Measurements from ENCODE around the gene HES3.

The HES3 gene

DNA sequence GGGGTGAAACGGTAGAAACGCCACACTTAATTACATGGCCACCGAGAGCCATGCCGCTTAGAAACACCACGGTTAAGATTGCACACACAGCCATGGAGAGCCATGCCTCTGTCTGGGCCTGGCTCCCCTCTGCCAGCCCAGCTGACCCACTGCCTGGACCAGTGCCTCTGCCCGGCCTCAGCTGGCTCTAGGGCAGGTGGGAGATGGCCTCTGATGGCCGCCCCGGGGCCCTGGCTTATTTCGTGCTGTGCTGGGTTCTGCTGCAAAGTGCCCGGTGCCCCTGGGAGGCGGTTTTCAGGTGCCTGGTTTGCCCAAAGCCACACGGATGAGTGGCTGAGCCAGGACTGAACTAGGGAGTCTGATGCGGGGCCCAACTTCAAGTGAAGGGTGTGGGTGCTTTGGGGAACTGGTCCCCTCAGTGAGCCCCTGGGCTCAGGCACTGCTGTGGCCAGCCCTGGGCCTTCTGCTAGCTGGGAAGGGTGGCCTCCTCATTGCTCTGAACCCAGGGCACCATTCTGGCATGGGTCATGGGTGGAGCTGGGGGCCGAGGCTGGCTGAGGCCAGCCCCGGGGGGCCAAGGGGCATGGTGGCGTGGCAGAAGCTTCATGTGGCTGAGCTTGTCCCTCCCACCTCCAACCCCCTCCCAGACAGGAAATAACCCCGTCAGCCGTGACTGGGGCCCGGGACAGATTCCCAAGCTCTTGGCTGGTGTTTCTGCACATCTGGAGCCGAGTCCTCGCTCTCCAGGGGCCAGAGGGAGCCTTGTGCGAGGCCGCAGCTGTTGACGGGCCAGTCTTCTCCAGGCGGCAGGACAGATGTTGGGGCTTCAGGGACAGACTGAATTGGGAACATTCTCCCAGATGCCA, 18.8 kb downstream of the HES3 start:
- no peak for DNase-seq (ENCODE audit: low read depth)

- no peak for DNase-seq (ENCODE audit: low read depth)
These were observed 19.7 kb downstream of the HES3 start for GRCh38 chr1:6263716-6264115.

DNA sequence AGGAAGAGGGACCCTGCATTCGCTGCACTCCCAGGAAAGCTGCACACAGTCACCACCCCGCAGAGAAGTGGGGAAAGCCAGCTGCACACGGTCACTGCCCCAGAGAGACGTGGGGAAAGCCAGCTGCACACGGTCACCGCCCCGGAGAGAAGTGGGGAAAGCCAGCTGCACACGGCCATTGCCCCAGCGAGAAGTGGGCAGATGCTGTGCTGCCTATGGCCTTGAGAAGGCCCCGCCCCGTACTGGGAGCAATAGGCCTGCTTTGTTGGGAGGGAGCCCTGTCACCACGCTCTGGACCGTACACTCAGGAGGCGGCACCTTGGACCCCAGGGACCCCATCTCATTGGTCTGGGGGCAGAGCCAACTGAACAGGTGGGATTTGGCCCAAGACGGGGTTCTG, 21.2 kb downstream of the HES3 start:
- no peak for DNase-seq (ENCODE audit: low read depth)

- DNase-seq (ENCODE audit: low read depth): no peak
These were observed 22.7 kb downstream of the HES3 start for GRCh38 chr1:6266641-6267040.

DNA sequence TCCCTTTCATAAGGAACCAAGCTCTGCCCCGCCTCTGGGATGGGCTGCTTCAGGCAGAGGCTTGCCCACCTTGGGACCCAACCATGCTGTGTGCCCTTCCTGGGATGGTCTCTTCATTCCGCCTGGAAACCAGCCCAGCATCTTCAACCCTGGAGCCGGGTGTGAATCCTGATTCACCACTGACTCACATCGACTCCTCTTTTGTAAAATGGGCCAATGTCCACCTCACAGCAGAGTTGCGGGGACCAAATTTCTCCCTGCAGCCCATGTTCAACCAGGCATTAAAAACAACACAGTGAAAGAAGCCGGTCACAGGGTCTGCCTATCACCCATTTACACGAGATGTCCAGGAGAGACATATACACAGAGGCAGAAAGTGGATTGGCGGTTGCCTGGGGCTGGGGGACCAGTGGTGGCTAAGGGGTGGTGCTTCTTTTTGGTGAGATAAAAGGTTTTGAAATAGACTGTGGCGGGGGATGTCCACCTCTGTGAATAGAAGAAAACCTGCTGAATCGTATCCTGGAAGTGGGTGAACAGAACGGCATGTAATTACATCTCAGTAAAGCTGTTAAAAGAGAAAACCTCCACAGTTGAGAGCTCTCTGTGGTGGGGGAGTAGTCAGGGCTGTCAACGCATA, 23.8 kb downstream of the HES3 start:
- DNase-seq (ENCODE audit: low read depth): no peak

GRCh38 chr1:6268415-6268814, 24.4 kb downstream of the HES3 start:
- DNase-seq (ENCODE audit: low read depth): no peak

DNA sequence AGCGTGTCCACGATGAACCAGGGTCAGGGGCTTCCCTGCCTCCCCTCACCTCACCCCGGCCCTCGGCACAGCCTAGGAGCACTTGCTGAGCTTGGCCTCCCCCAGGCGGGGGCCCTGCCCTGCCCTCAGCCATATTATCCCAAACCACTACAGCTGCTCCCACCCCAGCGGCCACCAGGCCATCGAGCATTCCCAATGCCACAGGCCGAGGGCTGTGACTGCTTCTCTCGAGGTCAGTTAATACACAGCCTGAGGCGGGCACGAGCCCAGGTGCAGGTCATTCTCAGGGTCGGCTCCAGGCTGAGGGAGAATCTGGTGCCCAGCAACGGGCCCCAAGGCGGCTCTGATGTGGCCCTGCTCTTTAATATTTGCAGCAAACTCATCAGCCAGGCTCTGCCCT, 25.3 kb downstream of the HES3 start:
- DNase-seq (ENCODE audit: low read depth): no peak

DNA sequence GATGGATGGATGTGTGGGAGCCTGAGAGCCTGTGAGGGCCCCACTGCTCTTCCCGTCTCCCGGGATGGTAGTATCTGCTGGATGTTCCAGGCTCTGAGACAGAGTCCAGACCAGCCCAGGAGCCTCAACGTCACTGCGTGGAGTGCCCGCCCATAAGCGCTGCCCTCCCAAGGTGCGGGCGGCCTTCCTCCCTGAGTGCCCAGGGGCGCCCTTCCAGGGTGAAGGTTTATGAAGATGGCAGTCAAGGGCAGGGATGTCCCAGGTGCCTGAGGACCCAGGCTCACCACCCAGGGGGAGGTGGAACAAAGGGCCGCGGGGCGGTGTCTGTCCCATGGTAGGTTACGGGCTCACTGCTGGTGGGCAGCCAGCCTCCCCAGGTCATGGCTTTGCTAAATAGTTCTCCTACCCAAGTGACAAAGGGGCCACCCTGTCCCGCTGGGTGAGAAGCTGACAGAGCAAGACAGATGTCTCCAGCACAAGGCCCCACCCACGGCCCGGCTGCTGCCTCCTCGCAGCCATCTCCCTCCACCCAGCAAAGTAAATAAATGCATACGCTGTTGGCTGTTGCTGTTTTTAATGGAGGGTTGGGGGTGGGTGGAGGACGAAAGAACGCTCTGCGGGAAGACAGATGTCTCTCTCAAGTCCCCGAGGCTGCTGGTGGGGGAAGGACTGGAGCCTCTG, 25.9 kb downstream of the HES3 start:
- DNase-seq (ENCODE audit: low read depth): no peak

DNA sequence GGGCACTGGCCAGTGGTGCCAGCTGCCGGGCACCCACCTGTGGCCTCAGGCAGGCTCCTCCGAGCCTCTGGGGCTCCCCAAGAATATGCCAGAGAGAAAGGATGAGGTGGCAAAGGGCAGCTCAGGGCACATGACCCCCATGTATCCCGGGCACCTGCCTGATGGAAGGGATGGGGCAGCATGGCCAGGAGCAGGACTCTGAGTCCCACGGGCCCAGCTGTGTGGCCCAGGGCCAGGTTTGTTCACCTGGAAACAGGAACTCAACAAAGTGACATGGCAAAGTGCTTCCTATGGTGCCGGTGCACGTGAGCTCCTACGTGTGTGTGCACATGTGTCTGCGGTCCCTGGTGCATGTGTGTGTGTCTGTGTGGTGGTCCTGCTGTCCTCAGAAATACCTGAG, 26.4 kb downstream of the HES3 start:
- DNase-seq (ENCODE audit: low read depth): no peak

GRCh38 chr1:6271006-6271405, 27.0 kb downstream of the HES3 start:
- DNase-seq (ENCODE audit: low read depth): no peak

DNA sequence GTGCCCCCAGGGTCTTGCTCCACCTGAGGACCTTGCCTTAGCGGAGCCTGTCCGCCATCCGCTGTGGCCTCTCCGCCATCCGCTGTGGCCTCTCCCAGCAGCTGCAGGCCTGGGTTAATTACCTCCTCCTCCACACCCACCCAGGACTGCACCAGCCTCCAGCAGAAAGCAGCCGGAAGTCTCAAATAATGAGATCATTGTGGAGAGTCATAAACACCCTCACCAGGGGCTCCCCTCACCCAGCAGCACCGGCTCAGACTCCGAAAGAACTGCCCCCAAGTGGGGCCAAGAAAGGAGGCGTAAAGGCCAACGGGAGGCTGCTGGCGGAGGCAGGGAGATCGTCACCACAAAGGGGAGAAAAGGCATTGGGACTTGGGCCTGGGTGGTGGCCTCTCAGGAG, 27.6 kb downstream of the HES3 start:
- DNase-seq (ENCODE audit: low read depth): no peak

DNA sequence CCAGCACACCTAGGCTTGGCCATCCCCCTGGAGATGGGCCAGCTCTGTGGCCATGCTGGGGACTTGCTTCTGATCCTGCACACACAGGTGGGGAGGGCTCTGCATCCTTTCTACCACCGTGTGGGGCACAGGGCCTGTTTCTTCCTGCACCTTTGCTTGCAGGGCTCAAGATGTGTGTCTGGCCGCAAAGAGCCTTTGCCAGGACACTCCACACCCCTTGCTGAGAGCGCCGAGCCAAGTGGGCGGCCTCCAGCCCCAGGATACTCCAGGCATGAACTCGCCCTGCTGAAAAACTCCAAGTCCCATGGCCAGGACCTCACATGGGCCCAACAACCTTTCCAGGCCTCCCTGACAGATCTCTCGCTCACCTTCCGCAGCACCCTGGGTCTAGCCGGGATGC, 28.5 kb downstream of the HES3 start:
- DNase-seq (ENCODE audit: low read depth): no peak

DNA sequence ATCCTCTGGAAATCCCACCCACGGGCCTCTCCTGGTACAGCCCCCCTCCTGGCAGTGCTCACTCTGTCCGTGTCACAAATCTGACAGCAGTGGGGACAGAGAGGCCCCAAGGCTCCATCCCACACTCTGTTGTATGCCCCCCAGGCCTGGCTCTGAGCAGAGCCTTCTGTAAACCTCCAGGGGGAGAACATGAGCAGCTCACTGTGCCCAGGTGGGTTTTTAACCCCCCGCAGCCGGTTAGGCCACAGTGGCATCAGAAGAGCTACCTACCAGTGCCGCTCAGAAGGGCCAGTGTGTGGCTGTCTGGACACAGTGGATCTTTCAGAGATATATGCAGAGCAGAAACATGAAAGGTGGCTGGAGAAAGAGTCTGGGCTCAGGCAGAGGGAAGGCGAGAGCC, 28.9 kb downstream of the HES3 start:
- no peak for DNase-seq (ENCODE audit: low read depth)

- DNase-seq (ENCODE audit: low read depth): no peak
These were observed 29.5 kb downstream of the HES3 start for GRCh38 chr1:6273380-6273891.

GRCh38 chr1:6274102-6274501, 30.1 kb downstream of the HES3 start:
- no peak for DNase-seq (ENCODE audit: low read depth)

DNA sequence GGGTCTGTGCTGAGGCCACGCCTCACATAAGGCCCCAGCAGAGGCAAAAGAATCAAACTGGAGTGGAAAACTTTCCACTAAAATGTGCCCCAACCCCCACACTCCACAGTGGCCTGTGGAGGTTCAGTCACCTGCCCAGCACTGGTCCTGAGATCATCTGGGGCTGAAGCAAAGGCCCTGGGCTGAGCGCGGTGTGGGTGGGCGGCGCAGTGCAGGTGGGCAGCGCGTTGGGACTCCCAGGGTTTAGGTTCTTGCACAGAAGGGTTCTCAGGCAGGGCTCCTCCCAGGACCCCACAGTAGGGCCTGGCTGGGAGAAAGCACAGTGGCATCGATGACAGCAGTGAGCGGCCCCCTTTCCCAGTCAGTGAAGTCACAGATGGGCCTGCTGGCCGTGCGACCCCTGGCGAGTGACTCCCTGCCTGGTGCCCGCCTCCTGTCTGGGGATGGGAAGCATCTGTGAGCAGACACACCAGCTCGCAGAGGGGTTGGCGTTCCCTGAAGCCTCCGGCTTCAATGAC, 30.7 kb downstream of the HES3 start:
- DNase-seq (ENCODE audit: low read depth): no peak

DNA sequence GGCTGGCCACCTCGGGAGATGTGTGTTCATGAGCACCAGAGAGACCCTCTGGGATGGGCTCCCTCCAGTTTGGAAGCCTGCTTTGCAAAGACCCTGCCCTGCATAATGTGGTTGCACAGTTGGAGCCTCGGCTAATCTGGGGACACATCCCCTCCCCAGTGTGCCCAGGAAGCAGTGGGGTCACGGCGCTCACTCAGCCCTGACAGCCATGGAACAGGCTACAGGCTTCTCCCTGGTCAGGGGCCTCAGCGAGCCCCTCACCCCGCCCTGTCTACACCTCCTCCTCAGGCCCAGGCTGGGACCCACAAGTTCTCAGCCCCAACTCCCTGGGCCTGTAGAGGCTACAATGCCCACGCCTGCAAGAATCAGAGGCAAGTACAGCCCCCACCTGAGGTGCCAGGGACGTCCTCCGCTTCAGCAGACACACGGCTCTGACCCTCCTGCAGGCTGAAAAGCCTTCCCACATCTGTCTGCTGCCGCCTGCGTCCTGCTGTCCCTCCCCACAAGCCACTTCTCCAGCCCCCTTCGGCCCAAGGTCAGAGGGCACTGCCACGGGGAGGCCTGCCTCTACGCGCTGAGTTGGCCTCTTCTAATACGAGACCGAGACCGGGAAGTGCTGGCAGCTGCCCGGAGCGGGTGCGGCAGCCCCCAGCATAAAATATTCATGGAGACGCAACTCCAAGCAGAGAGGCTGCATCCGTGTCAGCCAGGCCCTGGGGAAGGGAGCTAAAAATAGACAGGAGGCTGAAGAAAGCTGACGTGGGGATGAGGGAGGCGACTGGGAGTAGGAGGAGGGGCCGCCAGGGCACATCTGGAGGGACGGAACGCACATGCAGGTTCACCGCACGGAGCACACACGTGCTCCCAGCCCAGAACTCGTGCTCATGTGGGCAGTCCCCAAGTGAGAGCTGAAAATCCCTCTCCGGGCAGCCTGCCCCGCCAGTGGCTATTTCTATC, 32.1 kb downstream of the HES3 start:
- DNase-seq (ENCODE audit: low read depth): no peak

GRCh38 chr1:6276811-6277555, 33.0 kb downstream of the HES3 start:
- DNase-seq (ENCODE audit: low read depth): no peak

GRCh38 chr1:6278263-6278662, 34.3 kb downstream of the HES3 start:
- DNase-seq (ENCODE audit: low read depth): no peak

DNA sequence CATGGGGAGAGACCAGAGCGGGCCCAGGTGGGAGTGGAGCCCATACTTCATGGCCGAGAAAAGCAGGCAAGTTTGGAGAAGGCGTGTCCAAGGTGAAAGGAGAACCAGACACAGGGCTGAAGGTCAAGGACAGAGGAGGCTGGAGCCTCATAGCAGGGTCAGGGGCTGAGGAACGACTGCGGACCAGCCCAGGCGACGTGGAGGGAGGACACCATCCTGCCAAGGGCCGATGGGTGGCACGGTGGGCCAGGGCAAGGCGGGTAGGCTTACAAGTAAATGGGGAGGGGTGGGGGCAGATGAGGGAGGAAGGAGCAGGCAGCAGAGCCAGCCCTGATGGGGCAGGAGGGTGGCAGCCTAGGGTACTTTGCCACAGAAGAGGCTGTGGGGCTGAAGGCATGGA, 35.1 kb downstream of the HES3 start:
- no peak for DNase-seq (ENCODE audit: low read depth)
